Kidney epithelial cell (primary cell): ENCODE measurements around the gene OGFOD3. TPM values are rescaled to one million over a fixed set of nuclear protein-coding genes. Genes with fewer than 3 reads are reported as not detected.

Experiments
- DNase-seq: peaks from one replicate; pipeline ENCODE4 v3.0.0-alpha.2; 2010; ENCODE audit warnings: low read depth
- H3K27me3 ChIP-seq: 2 replicates; pipeline ENCODE4 v1.6.0; 2011; ENCODE audit warnings: low read length; ENCODE audit not compliant: control insufficient read depth, insufficient read depth
- H3K36me3 ChIP-seq: 2 replicates; pipeline ENCODE4 v1.5.1; 2011; ENCODE audit warnings: low read length; ENCODE audit not compliant: control insufficient read depth, insufficient read depth
- H3K4me3 ChIP-seq: 2 replicates; pipeline ENCODE4 v1.5.1; 2011; ENCODE audit warnings: low read depth, mild to moderate bottlenecking, control low read depth, low read length
- total RNA-seq: library from RNA; depleted of rRNA; stranded (reverse); fragments of >200 nt; gene quantifications from 2 replicates; pipeline ENCODE4 v1.2.3, GENCODE V29; 2015
- TF ChIP-seq, protein P1 (sequence below): IDR thresholded peaks from 2 replicates; pipeline ENCODE4 v1.5.1; 2011; ENCODE audit warnings: mild to moderate bottlenecking, moderate library complexity, low read length, control low read depth, inconsistent platforms; ENCODE audit not compliant: insufficient read depth, poor library complexity, severe bottlenecking

The OGFOD3 gene
- total RNA-seq, 1 donor from 2014 or later = 29.8 TPM

DNA sequence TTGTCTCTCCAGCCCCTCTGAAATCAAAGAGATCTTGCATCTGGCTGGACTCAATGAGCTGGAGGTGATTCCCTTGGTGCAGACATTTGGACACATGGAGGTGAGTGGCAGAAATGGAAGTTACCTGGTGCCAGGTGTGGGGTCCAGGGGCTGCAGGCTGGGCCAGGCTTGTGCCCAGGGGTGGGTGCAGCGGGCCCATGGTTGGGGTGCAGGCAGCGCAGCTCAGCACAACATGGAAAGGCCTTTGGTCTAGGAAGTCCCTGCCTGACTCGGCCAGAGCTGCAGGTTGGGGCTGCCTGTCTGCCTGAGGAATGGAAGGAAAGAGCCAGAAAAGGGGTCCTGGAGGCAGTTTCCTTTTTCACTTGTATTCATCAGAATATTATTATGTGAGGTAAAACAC, 10.2 kb upstream of the OGFOD3 start:
- TF ChIP-seq, protein P1, sequence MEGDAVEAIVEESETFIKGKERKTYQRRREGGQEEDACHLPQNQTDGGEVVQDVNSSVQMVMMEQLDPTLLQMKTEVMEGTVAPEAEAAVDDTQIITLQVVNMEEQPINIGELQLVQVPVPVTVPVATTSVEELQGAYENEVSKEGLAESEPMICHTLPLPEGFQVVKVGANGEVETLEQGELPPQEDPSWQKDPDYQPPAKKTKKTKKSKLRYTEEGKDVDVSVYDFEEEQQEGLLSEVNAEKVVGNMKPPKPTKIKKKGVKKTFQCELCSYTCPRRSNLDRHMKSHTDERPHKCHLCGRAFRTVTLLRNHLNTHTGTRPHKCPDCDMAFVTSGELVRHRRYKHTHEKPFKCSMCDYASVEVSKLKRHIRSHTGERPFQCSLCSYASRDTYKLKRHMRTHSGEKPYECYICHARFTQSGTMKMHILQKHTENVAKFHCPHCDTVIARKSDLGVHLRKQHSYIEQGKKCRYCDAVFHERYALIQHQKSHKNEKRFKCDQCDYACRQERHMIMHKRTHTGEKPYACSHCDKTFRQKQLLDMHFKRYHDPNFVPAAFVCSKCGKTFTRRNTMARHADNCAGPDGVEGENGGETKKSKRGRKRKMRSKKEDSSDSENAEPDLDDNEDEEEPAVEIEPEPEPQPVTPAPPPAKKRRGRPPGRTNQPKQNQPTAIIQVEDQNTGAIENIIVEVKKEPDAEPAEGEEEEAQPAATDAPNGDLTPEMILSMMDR = no peak
- no peak overlapping the region for H3K4me3 ChIP-seq
- no peaks in the 10 kb centered on the region for H3K27me3 ChIP-seq
- H3K36me3 ChIP-seq = no peaks in the 10 kb centered on the region
- DNase-seq = no peak

DNA sequence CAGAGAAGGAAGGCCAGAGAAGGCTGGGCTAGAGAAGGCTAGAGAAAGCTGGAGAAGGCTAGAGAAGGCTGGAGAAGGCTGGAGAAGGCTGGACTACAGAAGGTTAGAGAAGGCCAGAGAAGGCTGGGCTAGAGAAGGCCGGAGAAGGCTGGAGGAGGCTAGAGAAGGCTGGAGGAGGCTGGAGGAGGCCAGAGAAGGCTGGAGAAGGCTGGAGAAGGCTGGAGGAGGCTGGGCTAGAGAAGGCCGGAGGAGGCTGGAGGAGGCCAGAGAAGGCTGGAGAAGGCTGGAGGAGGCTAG, 6.4 kb upstream of the OGFOD3 start:
- Histone ChIP-seq H3K27me3 (no peaks in the 10 kb centered on the region), H3K4me3 (no peak overlapping the region), H3K36me3 (peaks cover 1% of the 10 kb centered on the region)
- no peak for DNase-seq
- TF ChIP-seq, protein P1 = no peak

DNA sequence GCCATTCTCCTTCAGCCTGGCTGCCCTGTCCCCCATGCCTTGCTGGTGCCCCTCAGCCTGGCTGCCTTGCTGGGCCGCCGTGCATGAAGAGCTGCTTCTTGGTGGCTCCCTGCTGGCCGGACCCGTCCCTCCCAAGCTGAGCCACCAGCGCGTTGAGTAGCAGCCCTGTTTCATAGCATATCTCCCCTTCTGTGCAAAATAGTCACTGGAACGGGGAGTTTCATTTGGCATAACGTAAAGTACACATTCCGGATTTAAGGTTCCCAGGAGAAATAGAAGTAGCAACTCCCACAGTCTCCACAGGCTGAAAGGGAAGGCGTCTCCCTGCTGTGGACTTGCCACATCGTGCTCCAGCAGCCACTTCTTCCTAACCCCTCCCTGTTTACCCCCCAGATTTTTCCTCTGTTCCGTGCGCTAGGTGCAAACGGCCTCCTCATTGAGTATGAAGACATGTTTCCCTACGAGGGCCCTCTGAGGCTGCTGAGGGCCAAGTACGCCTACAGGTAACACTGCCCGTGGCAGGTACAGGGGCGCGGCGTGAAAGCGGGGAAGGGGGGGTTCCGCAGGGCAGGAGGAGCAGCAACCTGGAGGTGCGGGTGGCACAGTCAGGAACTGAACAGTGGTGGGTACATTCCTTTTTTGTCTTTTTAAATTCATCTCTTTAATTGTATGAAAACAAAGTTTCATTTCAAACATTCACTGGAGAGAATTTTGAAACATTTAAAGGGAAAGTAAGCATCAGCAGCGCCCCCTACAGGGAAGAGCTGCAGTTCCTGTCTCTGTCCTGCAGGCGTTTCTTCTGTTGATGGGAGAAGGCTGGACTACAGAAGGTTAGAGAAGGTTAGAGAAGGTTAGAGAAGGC, 5.8 kb upstream of the OGFOD3 start:
- peaks cover 1% of the 10 kb centered on the region for H3K36me3 ChIP-seq
- no peak overlapping the region for H3K4me3 ChIP-seq
- TF ChIP-seq, protein P1 = peak; percentile 65
- H3K27me3 ChIP-seq = no peaks in the 10 kb centered on the region
- DNase-seq = no peak

DNA sequence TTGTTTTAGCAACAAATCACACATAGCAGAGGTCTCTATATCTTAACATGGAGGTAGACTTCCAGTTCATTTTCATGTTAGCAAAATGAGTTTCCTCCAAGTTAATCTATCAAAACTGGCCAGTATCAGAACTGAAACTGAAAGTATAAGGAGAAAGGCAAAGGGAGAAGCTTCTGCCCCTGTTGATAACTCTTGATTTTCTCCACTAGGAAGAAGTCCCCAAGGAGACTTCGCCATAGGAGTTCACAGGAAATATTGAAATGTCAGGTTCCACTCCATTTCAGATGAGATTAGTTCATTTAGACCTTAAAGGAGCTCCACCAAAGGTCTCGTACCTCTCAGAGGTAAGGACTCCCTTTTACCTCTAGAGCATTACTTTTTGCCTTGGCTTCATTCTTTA, 1.2 kb upstream of the OGFOD3 start:
- no peaks in the 10 kb centered on the region for H3K27me3 ChIP-seq
- peaks cover 1% of the 10 kb centered on the region for H3K36me3 ChIP-seq
- TF ChIP-seq, protein P1 = no peak
- DNase-seq = no peak
- H3K4me3 ChIP-seq = no peak overlapping the region

DNA sequence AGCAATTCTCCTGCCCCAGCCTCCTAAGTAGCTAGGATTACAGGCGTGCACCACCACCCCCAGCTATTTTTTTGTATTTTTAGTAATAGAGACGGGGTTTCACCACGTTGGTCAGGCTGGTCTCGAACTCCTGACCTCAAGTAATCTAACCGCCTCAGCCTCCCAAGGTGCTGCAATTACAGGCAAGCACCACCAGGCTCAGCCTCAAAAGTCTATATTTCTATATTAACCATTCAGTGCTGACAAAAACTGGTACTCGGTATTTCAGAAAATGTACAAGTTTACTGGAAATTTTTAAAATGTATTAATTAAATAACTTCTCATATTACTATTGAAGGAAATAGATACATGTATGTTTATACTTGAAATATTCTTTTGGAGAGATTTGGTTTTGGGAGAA, 1.6 kb downstream of the OGFOD3 start:
- Histone ChIP-seq H3K4me3 (no peak overlapping the region), H3K27me3 (no peaks in the 10 kb centered on the region), H3K36me3 (no peaks in the 10 kb centered on the region)
- TF ChIP-seq, protein P1 = no peak
- no peak for DNase-seq

DNA sequence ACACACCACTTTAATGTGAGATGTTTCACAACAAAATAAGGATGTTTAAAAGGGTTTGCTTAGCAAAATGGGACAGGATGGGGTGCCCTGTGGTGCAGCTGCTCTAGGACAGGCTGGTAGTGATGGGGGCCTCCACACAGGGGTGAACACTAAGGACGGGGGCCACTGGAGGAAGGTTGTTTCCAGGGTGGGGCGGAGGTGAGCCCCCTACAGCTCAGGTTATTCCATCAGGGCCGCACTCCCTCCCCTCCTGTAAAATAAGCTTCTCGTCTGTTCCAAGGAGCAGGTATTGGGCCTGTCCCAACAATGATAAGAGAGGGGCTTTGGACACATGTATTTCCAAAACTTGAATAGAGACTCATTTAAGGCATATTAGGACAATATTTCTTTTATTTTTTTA, 2.1 kb downstream of the OGFOD3 start:
- Histone ChIP-seq H3K27me3 (no peaks in the 10 kb centered on the region), H3K4me3 (no peak overlapping the region), H3K36me3 (no peaks in the 10 kb centered on the region)
- TF ChIP-seq, protein P1 = no peak
- DNase-seq = no peak
